ENCODE measurements around the gene GAGE12F.
"Not testable (repeated sequence)": the region's sequence is repeated elsewhere in the genome, so short reads cannot be mapped to it uniquely, and the experiment has no call there.

GAGE12F gene, protein sequence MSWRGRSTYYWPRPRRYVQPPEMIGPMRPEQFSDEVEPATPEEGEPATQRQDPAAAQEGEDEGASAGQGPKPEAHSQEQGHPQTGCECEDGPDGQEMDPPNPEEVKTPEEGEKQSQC

DNA sequence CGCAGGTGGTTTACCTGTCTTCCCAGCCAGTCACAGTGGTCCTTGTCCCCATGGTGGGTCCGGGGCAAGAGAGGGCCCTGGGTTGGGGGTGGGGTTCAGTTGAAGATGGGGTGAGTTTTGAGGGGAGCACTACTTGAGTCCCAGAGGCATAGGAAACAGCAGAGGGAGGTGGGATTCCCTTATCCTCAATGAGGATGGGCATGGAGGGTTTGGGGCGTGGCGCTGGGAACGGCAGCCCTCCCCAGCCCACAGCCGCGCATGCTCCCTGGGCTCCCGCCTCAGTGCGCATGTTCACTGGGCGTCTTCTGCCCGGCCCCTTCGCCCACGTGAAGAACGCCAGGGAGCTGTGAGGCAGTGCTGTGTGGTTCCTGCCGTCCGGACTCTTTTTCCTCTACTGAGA lies at the start of gene GAGE12F:
GAGE12F (plus strand) TSS at position 301 of the 400 bp plus-strand sequence. CDS start 1,155 bp downstream, outside the sequence.
- not testable (repeated sequence) for DNase-seq (ENCODE audit: extremely low read depth in 1 of 2, low read depth in 1 of 2)

DNA sequence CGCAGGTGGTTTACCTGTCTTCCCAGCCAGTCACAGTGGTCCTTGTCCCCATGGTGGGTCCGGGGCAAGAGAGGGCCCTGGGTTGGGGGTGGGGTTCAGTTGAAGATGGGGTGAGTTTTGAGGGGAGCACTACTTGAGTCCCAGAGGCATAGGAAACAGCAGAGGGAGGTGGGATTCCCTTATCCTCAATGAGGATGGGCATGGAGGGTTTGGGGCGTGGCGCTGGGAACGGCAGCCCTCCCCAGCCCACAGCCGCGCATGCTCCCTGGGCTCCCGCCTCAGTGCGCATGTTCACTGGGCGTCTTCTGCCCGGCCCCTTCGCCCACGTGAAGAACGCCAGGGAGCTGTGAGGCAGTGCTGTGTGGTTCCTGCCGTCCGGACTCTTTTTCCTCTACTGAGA lies 28.8 kb upstream of the GAGE12F start, which contains the start of gene GAGE12C:
GAGE12C (plus strand) TSS at position 301 of the 400 bp plus-strand sequence. CDS start 1,155 bp downstream, outside the sequence.
- DNase-seq (ENCODE audit: extremely low read depth in 1 of 2, low read depth in 1 of 2), result not testable (repeated sequence)

DNA sequence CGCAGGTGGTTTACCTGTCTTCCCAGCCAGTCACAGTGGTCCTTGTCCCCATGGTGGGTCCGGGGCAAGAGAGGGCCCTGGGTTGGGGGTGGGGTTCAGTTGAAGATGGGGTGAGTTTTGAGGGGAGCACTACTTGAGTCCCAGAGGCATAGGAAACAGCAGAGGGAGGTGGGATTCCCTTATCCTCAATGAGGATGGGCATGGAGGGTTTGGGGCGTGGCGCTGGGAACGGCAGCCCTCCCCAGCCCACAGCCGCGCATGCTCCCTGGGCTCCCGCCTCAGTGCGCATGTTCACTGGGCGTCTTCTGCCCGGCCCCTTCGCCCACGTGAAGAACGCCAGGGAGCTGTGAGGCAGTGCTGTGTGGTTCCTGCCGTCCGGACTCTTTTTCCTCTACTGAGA lies 19.2 kb upstream of the GAGE12F start, which contains the start of gene GAGE12D:
GAGE12D (plus strand) TSS at position 301 of the 400 bp plus-strand sequence. CDS start 1,155 bp downstream, outside the sequence.
- DNase-seq (ENCODE audit: extremely low read depth in 1 of 2, low read depth in 1 of 2), result not testable (repeated sequence)

DNA sequence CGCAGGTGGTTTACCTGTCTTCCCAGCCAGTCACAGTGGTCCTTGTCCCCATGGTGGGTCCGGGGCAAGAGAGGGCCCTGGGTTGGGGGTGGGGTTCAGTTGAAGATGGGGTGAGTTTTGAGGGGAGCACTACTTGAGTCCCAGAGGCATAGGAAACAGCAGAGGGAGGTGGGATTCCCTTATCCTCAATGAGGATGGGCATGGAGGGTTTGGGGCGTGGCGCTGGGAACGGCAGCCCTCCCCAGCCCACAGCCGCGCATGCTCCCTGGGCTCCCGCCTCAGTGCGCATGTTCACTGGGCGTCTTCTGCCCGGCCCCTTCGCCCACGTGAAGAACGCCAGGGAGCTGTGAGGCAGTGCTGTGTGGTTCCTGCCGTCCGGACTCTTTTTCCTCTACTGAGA lies 9.7 kb upstream of the GAGE12F start, which contains the start of gene GAGE12E:
GAGE12E (plus strand) TSS at position 301 of the 400 bp plus-strand sequence. CDS start 1,155 bp downstream, outside the sequence.
- not testable (repeated sequence) for DNase-seq (ENCODE audit: extremely low read depth in 1 of 2, low read depth in 1 of 2)

DNA sequence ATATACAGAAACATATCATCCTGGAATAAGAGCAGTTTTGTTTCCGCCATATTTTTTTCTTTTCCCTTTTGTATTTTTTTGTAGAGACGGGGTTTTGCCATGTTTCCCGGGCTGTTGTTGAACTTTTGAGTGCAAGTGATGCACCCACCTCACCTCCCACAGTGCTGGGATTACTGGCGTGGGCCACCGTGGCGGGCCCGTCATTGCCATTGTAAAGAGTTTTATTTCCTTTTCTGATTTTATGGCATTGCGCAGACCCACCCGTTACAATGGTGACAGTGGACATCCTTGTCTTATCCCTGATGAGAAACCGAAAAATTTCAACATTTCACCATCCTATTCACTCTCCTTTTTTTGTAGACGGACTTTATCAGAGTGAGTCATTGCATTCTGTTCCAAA lies 8.1 kb downstream of the GAGE12F start:
- not testable (repeated sequence) for DNase-seq (ENCODE audit: extremely low read depth in 1 of 2, low read depth in 1 of 2)

DNA sequence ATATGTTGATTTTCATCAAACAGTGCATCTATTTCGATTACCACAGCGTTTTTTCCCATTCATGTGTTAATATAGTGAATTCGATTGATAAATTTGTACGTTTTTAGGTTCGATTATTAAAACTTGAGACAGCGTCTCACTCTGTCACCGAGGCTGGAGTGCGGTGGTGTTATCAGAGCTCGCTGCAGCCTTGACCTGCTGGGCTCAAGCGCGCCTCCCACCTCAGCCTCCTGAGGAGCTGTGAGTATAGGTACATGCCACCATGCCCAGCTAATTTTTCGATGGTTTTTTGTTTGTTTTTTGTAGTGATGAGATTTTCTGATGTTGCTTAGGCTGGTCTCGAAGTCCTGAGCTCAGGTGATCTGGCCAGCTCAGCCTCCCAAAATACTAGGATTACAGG lies 8.5 kb downstream of the GAGE12F start:
- DNase-seq (ENCODE audit: extremely low read depth in 1 of 2, low read depth in 1 of 2), result not testable (repeated sequence)

DNA sequence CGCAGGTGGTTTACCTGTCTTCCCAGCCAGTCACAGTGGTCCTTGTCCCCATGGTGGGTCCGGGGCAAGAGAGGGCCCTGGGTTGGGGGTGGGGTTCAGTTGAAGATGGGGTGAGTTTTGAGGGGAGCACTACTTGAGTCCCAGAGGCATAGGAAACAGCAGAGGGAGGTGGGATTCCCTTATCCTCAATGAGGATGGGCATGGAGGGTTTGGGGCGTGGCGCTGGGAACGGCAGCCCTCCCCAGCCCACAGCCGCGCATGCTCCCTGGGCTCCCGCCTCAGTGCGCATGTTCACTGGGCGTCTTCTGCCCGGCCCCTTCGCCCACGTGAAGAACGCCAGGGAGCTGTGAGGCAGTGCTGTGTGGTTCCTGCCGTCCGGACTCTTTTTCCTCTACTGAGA lies 9.5 kb downstream of the GAGE12F start, which contains the start of gene GAGE12G:
GAGE12G (plus strand) TSS at position 301 of the 400 bp plus-strand sequence. CDS start 1,155 bp downstream, outside the sequence.
- DNase-seq (ENCODE audit: extremely low read depth in 1 of 2, low read depth in 1 of 2), result not testable (repeated sequence)

DNA sequence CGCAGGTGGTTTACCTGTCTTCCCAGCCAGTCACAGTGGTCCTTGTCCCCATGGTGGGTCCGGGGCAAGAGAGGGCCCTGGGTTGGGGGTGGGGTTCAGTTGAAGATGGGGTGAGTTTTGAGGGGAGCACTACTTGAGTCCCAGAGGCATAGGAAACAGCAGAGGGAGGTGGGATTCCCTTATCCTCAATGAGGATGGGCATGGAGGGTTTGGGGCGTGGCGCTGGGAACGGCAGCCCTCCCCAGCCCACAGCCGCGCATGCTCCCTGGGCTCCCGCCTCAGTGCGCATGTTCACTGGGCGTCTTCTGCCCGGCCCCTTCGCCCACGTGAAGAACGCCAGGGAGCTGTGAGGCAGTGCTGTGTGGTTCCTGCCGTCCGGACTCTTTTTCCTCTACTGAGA lies 19.0 kb downstream of the GAGE12F start, which contains the start of gene GAGE12H:
GAGE12H (plus strand) TSS at position 301 of the 400 bp plus-strand sequence. CDS start 1,155 bp downstream, outside the sequence.
- not testable (repeated sequence) for DNase-seq (ENCODE audit: extremely low read depth in 1 of 2, low read depth in 1 of 2)

DNA sequence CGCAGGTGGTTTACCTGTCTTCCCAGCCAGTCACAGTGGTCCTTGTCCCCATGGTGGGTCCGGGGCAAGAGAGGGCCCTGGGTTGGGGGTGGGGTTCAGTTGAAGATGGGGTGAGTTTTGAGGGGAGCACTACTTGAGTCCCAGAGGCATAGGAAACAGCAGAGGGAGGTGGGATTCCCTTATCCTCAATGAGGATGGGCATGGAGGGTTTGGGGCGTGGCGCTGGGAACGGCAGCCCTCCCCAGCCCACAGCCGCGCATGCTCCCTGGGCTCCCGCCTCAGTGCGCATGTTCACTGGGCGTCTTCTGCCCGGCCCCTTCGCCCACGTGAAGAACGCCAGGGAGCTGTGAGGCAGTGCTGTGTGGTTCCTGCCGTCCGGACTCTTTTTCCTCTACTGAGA lies 28.6 kb downstream of the GAGE12F start, which contains the start of gene GAGE2A:
GAGE2A (plus strand) TSS at position 301 of the 400 bp plus-strand sequence. CDS start 1,155 bp downstream, outside the sequence.
- DNase-seq (ENCODE audit: extremely low read depth in 1 of 2, low read depth in 1 of 2), result not testable (repeated sequence)

DNA sequence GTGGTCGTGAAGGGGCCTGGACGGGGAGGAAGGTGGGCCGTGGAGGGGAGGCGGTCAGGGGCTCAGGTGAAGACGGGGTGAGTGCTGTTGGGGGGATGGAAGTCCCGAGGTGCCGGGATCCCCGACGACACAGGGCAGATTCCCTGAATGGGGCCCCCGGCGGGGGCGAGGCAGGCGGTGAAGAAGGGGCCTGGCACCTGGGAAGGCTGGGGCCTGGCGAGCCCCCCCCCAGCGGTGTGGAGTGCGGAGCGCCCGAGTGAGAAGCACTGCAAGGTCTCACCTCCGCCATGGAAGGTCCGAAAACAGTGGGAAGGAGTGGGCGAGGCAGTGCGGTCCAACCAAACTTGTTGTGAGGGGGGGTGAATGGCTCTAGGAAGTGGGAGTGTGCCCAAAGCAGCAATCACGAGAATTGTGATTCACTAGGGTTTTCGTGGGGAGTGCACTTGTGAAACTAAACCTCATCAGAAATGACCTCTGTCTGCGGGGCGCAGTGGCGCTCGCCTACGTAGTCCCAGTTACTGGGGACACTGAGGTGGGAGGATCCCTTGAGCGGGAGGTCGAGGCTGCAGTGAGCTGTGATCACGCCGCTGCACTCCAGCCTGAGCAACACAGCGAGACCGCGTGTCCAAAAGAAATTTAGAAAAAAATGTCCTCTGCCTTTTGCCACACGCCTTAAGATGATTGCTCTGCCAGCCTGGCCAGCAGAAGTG lies 29.3 kb downstream of the GAGE12F start:
- not testable (repeated sequence) for DNase-seq (ENCODE audit: extremely low read depth in 1 of 2, low read depth in 1 of 2)

DNA sequence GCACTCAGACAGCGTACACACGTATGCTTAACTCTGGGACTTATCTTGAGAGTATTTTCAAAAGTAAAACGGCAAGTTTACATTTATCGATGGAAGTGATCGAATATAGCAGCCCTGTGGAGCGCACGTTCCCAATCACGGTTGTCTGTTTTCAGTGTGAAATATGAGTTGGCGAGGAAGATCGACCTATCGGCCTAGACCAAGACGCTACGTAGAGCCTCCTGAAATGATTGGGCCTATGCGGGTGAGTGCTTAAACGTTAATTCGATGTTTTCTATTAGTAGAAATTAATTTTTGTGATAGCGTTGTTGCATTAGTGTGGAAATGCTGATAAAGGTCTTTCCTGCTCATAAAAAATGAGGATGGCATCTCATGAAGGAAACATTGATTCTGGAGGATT lies 29.8 kb downstream of the GAGE12F start:
- DNase-seq (ENCODE audit: extremely low read depth in 1 of 2, low read depth in 1 of 2), result not testable (repeated sequence)

DNA sequence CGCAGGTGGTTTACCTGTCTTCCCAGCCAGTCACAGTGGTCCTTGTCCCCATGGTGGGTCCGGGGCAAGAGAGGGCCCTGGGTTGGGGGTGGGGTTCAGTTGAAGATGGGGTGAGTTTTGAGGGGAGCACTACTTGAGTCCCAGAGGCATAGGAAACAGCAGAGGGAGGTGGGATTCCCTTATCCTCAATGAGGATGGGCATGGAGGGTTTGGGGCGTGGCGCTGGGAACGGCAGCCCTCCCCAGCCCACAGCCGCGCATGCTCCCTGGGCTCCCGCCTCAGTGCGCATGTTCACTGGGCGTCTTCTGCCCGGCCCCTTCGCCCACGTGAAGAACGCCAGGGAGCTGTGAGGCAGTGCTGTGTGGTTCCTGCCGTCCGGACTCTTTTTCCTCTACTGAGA lies 38.1 kb downstream of the GAGE12F start, which contains the start of gene GAGE1:
GAGE1 (plus strand) TSS at position 301 of the 400 bp plus-strand sequence. CDS start 1,155 bp downstream, outside the sequence.
- not testable (repeated sequence) for DNase-seq (ENCODE audit: extremely low read depth in 1 of 2, low read depth in 1 of 2)

DNA sequence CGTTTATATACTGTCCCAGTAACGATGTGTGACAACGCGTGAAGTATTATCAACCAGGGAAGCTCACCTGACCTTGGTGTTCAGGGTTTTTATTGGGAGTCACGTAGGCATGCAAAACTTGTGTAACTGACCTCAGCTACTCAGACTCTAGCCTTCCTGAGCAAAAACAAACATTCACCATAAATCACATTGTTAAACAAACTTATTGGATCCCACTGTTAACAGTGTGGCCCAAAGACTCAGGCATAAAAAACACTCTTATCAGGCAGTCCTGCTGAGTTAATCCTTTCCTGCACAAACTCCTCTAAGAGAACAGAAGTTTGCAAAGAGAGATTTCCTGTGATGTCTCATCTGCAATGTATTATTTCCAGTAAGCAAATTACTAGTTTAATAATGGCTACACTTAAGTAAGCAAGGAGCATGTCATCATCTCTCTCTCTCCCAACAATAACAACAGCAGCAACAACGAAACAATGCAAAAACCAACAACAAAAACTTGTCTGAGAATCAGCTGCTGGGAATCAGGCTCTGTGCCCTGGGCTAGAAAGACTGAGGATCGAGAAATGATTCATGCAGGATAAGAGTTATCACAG lies 50.2 kb downstream of the GAGE12F start:
- DNase-seq (ENCODE audit: extremely low read depth in 1 of 2, low read depth in 1 of 2), result no peak

Data from activated CD8-positive, alpha-beta memory T cell treated with anti-CD3 and anti-CD28 coated beads for 1 hour (primary cell).